A673 (cell line): Measurements from ENCODE around the gene RRAGB.

Source experiments
- CTCF ChIP-seq: fragments of 300-800, 200-600 bp; sonication (generic); conservative IDR thresholded peaks from 2 replicates; pipeline ENCODE4 v1.5.1; 2017; ENCODE audit warnings: low read depth, mild to moderate bottlenecking, antibody characterized with exemption, low read length, moderate library complexity, mixed read lengths
- EZH2 ChIP-seq: fragments of 200-600 bp; sonication (generic); IDR thresholded peaks from 2 replicates; pipeline ENCODE4 v1.6.1; 2017; ENCODE audit warnings: borderline replicate concordance, low read depth, mild to moderate bottlenecking, mixed read lengths, antibody characterized with exemption, low read length; ENCODE audit not compliant: poor library complexity, severe bottlenecking

- TF ChIP-seq CTCF = no peak
- no peak for TF ChIP-seq EZH2
These were observed 40.5 kb downstream of the RRAGB start for GRCh38 chrX:55758033-55758432.
